ENCODE results near the gene TMTC2. TPM values are rescaled to one million over a fixed set of nuclear protein-coding genes. Genes with fewer than 3 reads are reported as not detected.

Gene TMTC2
- total and polyA plus RNA-seq, 10 of the 15 experiments (the other 5 are each of a cell fraction or from before 2014, with no cell fraction given): 0.14 to 9.7 (median 1.2) TPM

GRCh38 chr12:82688596-82688995 is 1.9 kb downstream of the TMTC2 start:
- FAIRE-seq (no peak), ATAC-seq (no peak), DNase-seq (ENCODE audit: low read depth, low spot score) (no peak)
- in situ Hi-C loops (cut with MboI): loop anchor here (5.0 kb wide), 2 partner anchors 1139 to 1814 kb away; no protein-coding TSS in a partner anchor
- no peak overlapping the region for H2AFZ ChIP-seq (ENCODE audit: control insufficient read depth, low read depth, low read length)
- no peak overlapping the region for H3K9ac ChIP-seq (ENCODE audit: control insufficient read depth, insufficient read depth, low read length)
- H3K4me3 ChIP-seq: peak overlapping the region; percentile 75
- peak overlapping the region; percentile 80 for H3K4me2 ChIP-seq (ENCODE audit: control insufficient read depth, insufficient read depth)
- intact Hi-C loops (cut with micrococcal nuclease; ENCODE audit: unreplicated experiment): loop anchor here (5.0 to 10.0 kb wide), 5 partner anchors 286 to 1266 kb away; no protein-coding TSS in a partner anchor
- WGBS (ENCODE audit: insufficient coverage, insufficient replicate concordance, low lambda C conversion rate, missing lambda C conversion rate): 89% methylated on average over 7 of the region's 7 CpGs
- ChIA-PET POLR2A (no interaction called here), SMC1A (ENCODE audit: uncharacterized antibody, unreplicated experiment) (interaction anchor here (0.6 kb wide), 1 partner anchor 484 kb away, joined by 3 read pairs; no protein-coding TSS in a partner anchor), RAD21 (ENCODE audit: unreplicated experiment) (no interaction called here), CTCF (interaction anchor here (0.5 kb wide), 1 partner anchor 18 kb away, joined by 6 read pairs; no protein-coding TSS in a partner anchor)
- peaks cover 3% of the 10 kb centered on the region for H3K79me2 ChIP-seq (ENCODE audit: control insufficient read depth, insufficient read depth, low read length)
- no peak overlapping the region for H3K27ac ChIP-seq (ENCODE audit: control insufficient read depth, insufficient read depth)
- TSS peak; percentile 51 for BruUV-seq (replicated peaks)
- no peaks in the 10 kb centered on the region; the same call in 1 of the 3 replicates for H3K9me3 ChIP-seq (replicated peaks; ENCODE audit: control insufficient read depth, insufficient read depth, low read length)
- TF ChIP-seq ZBTB33 (IDR thresholded peaks at IDR 0.05): no peak
- no peak for TF ChIP-seq EZH2 (IDR thresholded peaks at IDR 0.05; ENCODE audit: borderline replicate concordance, control insufficient read depth, low read depth, low read length)
- no peak for TF ChIP-seq STAT3 (IDR thresholded peaks at IDR 0.05; ENCODE audit: low read depth, low read length)
- no peak for TF ChIP-seq IRF4 (IDR thresholded peaks at IDR 0.05; ENCODE audit: low read depth, low read length)
- TF ChIP-seq POU2F2 (IDR thresholded peaks at IDR 0.05; ENCODE audit: borderline replicate concordance, low read depth, low read length): no peak
- no peak for TF ChIP-seq MXI1 (IDR thresholded peaks at IDR 0.05; ENCODE audit: low read depth, low read length)
- no peak for TF ChIP-seq MTA3 (IDR thresholded peaks at IDR 0.05; ENCODE audit: borderline replicate concordance, low read length)
- no peak for TF ChIP-seq SMARCA5 (IDR thresholded peaks at IDR 0.05)
- TF ChIP-seq MLLT1 (IDR thresholded peaks at IDR 0.05): no peak
- no peak for TF ChIP-seq FOXK2 (IDR thresholded peaks at IDR 0.05)
- no peak for TF ChIP-seq ATF3 (IDR thresholded peaks at IDR 0.05; ENCODE audit: borderline replicate concordance, extremely low read depth, low read depth, low read length)
- no peak for TF ChIP-seq NRF1 (conservative IDR thresholded peaks at IDR 0.05; ENCODE audit: low read depth, low read length)
- no peak for TF ChIP-seq TAF1 (IDR thresholded peaks at IDR 0.05; ENCODE audit: borderline replicate concordance, low read depth, low read length)
- no peak for TF ChIP-seq ETV6 (conservative IDR thresholded peaks at IDR 0.05 in 1 of 2, IDR thresholded peaks at IDR 0.05 in 1 of 2; ENCODE audit: borderline replicate concordance in 1 of 2, low read depth in 1 of 2)
- no peak for TF ChIP-seq DPF2 (IDR thresholded peaks at IDR 0.05)
- no peak for TF ChIP-seq NFYA (IDR thresholded peaks at IDR 0.05; ENCODE audit: borderline replicate concordance, low read depth, low read length)
- no peaks in the 10 kb centered on the region for H3K27me3 ChIP-seq (replicated peaks in 1 of 2; ENCODE audit: control insufficient read depth in 2 of 2, insufficient read depth in 2 of 2, low read length in 1 of 2)
- H4K20me1 ChIP-seq (ENCODE audit: control insufficient read depth, insufficient read depth): no peaks in the 10 kb centered on the region
- H3K4me1 ChIP-seq (ENCODE audit: control insufficient read depth, insufficient read depth, low read length): no peaks in the 10 kb centered on the region
- no peaks in the 10 kb centered on the region for H3K36me3 ChIP-seq (ENCODE audit: control insufficient read depth in 2 of 2, insufficient read depth in 2 of 2, low read length in 1 of 2)

All from GM12878 (cell line).